ENCODE data around the gene SMURF1.

DNA sequence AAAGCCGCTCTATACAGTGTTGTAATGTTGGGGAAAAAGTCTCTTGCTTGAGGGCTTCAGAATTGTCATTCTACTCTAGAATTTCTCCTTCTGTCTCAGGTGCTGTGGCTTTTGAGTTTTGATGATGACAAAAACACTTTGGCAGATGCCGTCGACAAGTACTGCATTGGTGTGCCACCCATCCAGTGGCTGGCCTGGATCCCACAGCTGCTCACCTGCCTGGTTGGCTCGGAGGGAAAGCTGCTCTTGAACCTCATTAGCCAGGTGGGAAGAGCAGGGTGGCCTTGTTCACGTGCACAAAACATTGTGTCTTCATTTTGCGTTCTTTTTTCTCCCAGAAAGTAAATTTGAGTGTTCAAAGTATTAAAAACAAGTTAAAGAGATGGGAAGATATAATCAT is 153.6 kb downstream of the SMURF1 start:
- TF ChIP-seq, protein P1, sequence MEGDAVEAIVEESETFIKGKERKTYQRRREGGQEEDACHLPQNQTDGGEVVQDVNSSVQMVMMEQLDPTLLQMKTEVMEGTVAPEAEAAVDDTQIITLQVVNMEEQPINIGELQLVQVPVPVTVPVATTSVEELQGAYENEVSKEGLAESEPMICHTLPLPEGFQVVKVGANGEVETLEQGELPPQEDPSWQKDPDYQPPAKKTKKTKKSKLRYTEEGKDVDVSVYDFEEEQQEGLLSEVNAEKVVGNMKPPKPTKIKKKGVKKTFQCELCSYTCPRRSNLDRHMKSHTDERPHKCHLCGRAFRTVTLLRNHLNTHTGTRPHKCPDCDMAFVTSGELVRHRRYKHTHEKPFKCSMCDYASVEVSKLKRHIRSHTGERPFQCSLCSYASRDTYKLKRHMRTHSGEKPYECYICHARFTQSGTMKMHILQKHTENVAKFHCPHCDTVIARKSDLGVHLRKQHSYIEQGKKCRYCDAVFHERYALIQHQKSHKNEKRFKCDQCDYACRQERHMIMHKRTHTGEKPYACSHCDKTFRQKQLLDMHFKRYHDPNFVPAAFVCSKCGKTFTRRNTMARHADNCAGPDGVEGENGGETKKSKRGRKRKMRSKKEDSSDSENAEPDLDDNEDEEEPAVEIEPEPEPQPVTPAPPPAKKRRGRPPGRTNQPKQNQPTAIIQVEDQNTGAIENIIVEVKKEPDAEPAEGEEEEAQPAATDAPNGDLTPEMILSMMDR (IDR thresholded peaks at IDR 0.05) = no peak
- no peak for TF ChIP-seq EP300 (IDR thresholded peaks at IDR 0.05)
- TF ChIP-seq POLR2A (IDR thresholded peaks at IDR 0.05) = no peak
